HAP-1 (cell line): ENCODE results near the gene CAPN2.

Experiments
- DNase-seq, 2 experiments: peaks; one replicate each; pipeline ENCODE4 v3.0.0-alpha.2; 2016 to 2020; ENCODE audit warnings: low spot score in 2 of 2
- H3K27me3 ChIP-seq: fragments of 250-450 bp; sonication (Bioruptor Pico); 2 replicates; pipeline ENCODE4 v1.5.1; 2020; ENCODE audit warnings: low read depth, mild to moderate bottlenecking, moderate library complexity
- H3K36me3 ChIP-seq: fragments of 250-450 bp; sonication (Bioruptor Pico); replicated peaks from 2 replicates; pipeline ENCODE4 v1.5.1; 2020; ENCODE audit warnings: mild to moderate bottlenecking
- H3K4me1 ChIP-seq: fragments of 250-450 bp; sonication (Bioruptor Pico); 2 replicates; pipeline ENCODE4 v1.5.1; 2020; ENCODE audit warnings: mild to moderate bottlenecking
- H3K4me3 ChIP-seq: fragments of 250-450 bp; sonication (Bioruptor Pico); 2 replicates; pipeline ENCODE4 v1.5.1; 2020; ENCODE audit warnings: mild to moderate bottlenecking, moderate library complexity
- H3K9me3 ChIP-seq: fragments of 250-450 bp; sonication (Bioruptor Pico); 2 replicates; pipeline ENCODE4 v1.5.1; 2020; ENCODE audit warnings: mild to moderate bottlenecking, moderate library complexity
- in situ Hi-C: fragments of 300-500 bp; cut with MboI; formaldehyde crosslinking; loops from 3 replicates; pipeline ENCODE4 v1.14.3; 2020; ENCODE audit warnings: low sequenced_read_pairs, inconsistent platforms, mixed read lengths

The CAPN2 gene

DNA sequence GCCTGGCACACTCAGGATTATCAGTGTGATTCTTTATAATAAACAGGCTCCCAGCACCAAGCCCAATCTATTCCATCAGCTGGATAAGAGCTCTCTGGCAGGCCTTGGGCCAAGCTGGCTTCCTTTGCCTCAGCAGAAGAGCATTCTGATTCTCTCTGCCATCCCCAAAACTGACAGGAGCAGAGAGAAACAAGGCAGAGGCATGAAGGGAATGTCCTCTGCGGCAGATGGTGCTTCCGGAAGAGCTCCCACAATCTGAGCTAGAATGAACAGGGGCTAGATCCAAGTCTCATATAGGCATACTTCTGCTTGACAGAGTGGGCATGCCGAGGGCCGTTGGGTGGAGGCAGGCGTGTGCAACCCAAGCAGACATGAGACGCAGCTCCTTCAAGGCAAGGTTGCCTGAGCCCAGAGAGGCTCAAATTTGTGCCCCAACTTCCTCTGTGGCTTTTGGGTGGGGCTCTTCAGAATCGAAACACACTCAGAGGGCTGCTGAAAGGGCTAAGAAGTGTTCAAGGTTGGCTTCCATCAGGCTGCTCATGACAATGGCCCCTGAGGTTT is 4.0 kb downstream of the CAPN2 start:
- no peak for DNase-seq
- H3K36me3 ChIP-seq, result peaks cover 33% of the 10 kb centered on the region
- no peak overlapping the region for H3K4me3 ChIP-seq
- H3K27me3 ChIP-seq, result no peaks in the 10 kb centered on the region
- no peaks in the 10 kb centered on the region for H3K9me3 ChIP-seq
- in situ Hi-C loops, result no loop called here
- H3K4me1 ChIP-seq, result peaks cover 20% of the 10 kb centered on the region

DNA sequence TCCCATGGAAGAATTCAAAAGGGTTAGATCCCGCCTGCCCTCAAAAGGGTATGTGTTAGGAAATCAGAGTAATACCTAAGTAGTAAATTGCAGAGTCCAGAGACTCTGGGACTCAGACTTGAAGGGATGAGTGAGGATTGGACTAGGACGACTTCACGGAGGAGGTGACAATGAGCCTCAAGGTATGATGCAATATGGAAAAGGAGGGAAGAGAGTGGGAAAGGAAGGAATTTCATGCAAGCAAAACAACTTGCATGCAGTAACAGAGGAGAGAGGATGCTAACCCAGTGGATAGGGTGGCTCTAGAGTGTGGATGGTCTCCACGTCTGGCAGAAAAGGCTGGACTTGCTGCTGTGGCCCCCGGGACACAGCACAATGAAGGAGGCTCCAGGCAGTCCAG is 4.8 kb downstream of the CAPN2 start:
- H3K36me3 ChIP-seq, result peaks cover 33% of the 10 kb centered on the region
- H3K4me1 ChIP-seq, result peaks cover 16% of the 10 kb centered on the region
- H3K27me3 ChIP-seq, result no peaks in the 10 kb centered on the region
- H3K9me3 ChIP-seq, result no peaks in the 10 kb centered on the region
- no peak overlapping the region for H3K4me3 ChIP-seq
- DNase-seq, result no peak
- in situ Hi-C loops, result no loop called here

DNA sequence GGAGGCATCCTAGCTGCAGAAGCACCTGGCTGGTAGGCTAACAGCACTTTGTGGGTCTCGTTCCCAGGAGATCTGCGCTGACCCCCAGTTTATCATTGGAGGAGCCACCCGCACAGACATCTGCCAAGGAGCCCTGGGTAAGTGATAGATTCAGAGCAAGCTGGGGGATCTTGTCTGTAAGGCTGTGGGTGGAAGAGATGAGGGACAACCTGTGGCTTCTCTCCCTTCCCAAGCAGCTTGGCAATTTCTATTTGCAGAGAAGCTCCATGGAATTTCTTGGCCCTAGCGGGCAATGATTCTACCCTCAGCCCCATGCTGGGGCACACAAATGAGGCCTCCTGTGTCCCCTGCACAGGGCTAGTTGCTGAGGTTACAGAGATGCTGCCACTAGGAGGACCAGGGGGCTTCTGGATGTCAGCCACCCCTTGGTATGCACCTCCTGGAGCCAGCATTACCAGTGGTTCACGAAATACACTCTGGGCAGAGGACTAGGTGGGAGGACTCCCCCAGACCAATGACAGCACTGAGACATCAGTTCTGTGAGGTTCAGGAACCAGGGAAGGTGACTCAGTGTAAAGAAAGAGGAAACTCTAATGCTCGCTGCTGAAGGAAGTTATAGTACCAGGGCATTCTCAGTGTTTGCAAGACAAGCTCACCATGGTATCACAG is 5.5 kb downstream of the CAPN2 start:
- Histone ChIP-seq H3K9me3 (no peaks in the 10 kb centered on the region), H3K36me3 (peaks cover 33% of the 10 kb centered on the region), H3K4me3 (no peak overlapping the region), H3K27me3 (no peaks in the 10 kb centered on the region), H3K4me1 (peaks cover 16% of the 10 kb centered on the region)
- no peak for DNase-seq
- in situ Hi-C loops, result no loop called here

DNA sequence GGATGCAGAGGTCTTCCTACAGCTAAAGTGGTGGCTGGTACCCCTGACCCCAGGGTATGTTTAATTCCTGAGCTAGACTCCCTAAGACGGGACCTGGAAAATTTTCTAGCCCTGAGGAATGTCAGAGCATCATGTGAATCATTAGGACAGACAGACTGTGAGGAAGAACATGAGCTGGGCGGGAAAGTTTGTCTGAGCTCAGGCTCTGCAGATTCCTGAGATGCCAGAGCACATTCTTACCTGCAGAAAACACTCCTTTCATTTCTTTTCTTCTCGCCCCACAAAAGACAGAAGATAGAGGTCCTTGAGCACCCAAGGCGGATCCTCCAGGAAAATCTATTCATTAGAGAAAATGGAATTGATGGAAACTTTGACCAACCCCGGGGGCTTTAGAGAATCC is 6.5 kb downstream of the CAPN2 start:
- Histone ChIP-seq H3K27me3 (no peaks in the 10 kb centered on the region), H3K9me3 (no peaks in the 10 kb centered on the region), H3K36me3 (peaks cover 34% of the 10 kb centered on the region), H3K4me1 (peaks cover 16% of the 10 kb centered on the region), H3K4me3 (no peak overlapping the region)
- DNase-seq, result peak in 1 of 2 experiments; percentile 29
- in situ Hi-C loops, result no loop called here

DNA sequence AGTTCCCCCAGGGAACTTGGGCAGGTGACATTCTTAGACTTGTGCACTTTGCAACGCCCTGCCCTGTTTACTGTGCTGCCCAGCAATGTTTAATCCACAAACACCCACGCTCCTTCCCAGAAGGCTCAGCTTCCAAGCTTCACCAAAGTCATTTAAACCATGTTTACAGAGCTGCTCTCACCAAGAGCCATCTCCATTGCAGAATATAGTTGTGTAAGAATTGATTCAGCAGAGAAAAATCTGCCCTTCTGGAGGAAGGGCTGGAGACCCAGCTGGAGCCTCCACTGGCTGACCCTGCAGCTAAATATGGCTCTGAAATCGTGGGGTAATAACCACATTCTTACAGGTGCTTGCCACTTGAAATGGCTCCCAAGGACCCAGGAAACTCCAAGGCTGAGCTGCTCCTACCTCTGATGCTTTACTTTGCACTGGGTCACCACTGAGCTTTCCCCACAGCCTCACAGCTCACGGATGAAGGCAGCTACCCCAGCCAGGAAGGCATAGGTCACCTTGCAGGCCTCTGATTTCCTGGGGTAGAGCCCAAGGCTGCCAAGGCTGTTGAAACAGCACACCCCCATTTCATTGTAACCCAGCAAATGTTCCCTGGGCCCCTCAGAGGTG is 8.7 kb downstream of the CAPN2 start:
- Histone ChIP-seq H3K36me3 (peaks cover 50% of the 10 kb centered on the region), H3K9me3 (no peaks in the 10 kb centered on the region), H3K4me1 (no peaks in the 10 kb centered on the region), H3K4me3 (no peak overlapping the region), H3K27me3 (no peaks in the 10 kb centered on the region)
- DNase-seq, result no peak
- in situ Hi-C loops, result no loop called here

DNA sequence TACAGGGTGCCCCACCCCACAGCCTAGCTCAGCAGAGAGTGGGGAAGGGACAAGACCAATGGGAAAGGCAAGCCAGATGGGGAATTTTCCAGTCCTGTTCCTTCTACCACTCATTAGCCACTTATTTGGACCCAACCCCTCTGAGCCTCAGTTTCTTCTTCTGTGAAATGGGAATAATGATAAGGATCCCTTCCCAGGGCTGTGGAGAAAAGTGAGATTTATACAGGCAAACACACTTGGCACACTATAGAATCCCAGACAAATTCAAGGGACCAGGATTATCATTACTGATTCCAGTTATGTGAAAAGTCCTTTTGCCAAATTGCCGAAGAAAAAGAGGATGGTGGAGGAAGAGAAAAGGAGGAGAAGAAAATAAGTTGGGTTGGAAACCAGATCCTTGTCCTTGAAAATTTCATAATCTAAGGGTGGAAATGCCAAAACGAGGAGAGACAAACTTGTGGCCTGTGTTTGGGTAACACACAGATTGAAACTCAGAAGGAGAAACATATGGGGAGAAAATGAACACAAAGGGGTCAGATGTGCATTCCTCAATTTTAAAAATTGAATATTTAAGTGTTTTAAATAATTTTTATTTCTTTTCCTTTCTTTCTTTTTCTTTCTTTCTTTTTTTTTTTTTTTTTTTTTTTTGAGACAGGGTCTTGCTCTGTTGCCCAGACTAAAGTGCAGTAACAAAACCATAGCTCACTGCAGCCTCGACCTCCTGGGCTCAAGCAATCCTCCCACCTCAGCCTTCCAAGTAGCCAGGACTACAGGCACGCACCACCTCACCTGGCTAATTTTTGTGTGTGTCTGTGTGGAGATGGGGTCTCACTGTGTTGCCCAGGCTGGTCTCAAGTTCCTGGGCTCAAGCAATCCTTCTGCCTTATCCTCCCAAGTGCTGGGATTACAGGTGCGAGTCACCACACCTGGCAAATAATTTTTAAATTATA is 9.6 kb downstream of the CAPN2 start:
- Histone ChIP-seq H3K4me3 (no peak overlapping the region), H3K36me3 (peaks cover 50% of the 10 kb centered on the region)

DNA sequence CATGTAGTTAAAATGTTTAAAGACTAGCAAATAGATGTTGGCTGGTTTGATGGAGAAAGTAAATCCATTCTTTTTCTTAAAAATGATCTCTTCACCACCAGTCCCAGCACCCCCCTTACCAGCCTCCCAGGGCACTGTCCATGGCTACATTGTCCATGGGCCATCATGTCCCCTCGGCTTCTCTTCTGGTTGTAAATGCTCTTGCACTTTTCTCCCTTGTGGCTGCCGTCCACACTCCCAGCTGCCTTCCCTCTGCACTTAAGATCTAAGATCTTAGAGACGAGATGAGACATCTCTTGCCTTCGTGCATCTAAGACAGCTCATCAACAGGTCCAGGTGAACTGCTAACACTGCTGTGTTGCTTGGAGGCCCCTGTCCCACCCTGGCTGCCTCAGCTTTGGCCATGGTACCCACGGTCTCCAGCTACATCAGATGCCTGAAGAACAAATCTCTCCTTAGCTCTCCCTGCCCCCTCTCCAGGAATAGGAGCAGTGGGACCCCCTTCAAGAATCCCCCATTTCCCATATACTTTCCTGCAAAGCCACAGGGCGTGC is 11.1 kb downstream of the CAPN2 start:
- H3K36me3 ChIP-seq, result peaks cover 42% of the 10 kb centered on the region
- DNase-seq, result no peak
- in situ Hi-C loops, result no loop called here

More for the DNA sequence above, 9.6 kb downstream of the CAPN2 start:
- peaks cover 5% of the 10 kb centered on the region; the same call in 1 of the 2 replicates for H3K4me1 ChIP-seq
- H3K27me3 ChIP-seq, result no peaks in the 10 kb centered on the region
- in situ Hi-C loops, result no loop called here
- DNase-seq, result no peak
- no peaks in the 10 kb centered on the region for H3K9me3 ChIP-seq

DNA sequence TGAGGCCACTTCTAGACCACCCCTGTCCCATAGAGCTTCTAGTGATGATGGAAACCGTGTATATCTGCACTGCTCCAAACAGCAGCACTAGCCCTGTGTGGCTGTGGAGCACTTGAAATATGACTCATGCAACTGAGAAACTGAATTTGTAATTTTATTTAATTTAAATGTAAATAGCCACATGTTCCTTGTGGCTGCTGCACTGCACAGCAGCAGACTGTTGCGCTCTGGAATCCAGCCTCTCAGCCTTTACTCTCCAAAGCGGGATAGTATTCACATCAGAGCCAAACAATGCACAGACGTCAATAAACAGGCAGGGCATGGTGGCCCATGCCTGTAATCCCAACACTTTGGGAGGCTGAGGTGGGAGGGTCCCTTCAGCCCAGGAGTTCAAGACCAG is 12.0 kb downstream of the CAPN2 start:
- Histone ChIP-seq H3K9me3 (no peaks in the 10 kb centered on the region), H3K4me3 (no peak overlapping the region), H3K27me3 (no peaks in the 10 kb centered on the region), H3K36me3 (peaks cover 38% of the 10 kb centered on the region), H3K4me1 (peaks cover 5% of the 10 kb centered on the region; the same call in 1 of the 2 replicates)
- DNase-seq, result no peak
- in situ Hi-C loops, result no loop called here

More for the DNA sequence above, 11.1 kb downstream of the CAPN2 start:
- H3K27me3 ChIP-seq, result no peaks in the 10 kb centered on the region
- H3K4me1 ChIP-seq, result peaks cover 5% of the 10 kb centered on the region; the same call in 1 of the 2 replicates
- H3K9me3 ChIP-seq, result no peaks in the 10 kb centered on the region
- H3K4me3 ChIP-seq, result no peak overlapping the region

DNA sequence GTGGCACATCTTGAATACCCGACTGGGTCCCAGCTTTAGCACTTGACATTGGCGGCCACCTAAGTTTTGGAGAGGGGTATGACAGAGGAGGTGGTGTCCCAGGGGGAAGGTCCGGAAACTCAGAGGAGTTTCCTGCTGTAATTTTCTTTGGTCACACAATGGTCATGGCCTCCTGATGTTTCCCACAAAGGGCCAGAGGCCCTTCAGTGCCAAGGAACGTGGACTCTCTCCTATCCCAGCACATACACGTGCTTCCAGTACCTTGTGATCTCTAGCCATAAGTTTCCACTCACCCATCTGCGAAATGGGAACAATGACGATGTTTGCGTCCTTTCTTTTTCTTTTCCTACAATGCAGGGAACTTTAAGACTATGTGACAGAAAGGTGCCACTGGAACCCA is 13.2 kb downstream of the CAPN2 start:
- in situ Hi-C loops, result no loop called here
- H3K36me3 ChIP-seq, result peaks cover 28% of the 10 kb centered on the region
- DNase-seq, result no peak
- H3K4me3 ChIP-seq, result no peak overlapping the region
- no peaks in the 10 kb centered on the region for H3K27me3 ChIP-seq
- H3K4me1 ChIP-seq, result peaks cover 5% of the 10 kb centered on the region; the same call in 1 of the 2 replicates
- H3K9me3 ChIP-seq, result no peaks in the 10 kb centered on the region

DNA sequence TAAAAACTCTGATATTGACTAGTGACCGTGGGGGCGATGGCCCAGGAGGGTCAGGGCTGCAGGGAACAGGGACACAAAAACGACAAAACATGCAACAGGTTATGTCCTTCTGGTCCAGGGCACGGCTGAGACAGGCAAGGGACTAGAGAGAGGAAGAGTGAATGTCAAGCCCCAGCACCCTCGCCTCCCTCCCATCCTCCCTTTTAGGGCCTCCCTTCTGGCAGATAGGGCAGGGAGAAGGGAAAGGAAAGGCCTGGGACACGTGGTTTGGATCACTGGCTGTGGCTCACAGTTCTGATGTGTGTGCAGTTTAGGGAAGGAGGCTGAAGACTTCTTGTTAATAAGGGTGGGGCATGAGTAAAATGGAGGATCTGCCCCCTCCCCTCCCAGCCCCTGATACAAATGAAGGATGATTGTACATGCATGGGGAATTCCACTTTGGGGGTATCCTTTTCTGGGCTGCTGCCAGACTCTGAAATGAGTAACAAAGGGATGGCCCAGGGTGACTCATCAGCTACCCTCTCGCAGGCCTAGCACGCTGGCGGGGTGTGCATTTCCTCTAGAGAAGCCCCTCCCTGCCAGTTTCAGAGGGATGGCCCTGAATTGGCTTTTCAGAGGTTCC is 14.2 kb downstream of the CAPN2 start:
- peak in 1 of 2 experiments; percentile 54 for DNase-seq
- Histone ChIP-seq H3K9me3 (no peaks in the 10 kb centered on the region), H3K4me1 (peaks cover 5% of the 10 kb centered on the region; the same call in 1 of the 2 replicates), H3K4me3 (no peak overlapping the region), H3K27me3 (no peaks in the 10 kb centered on the region), H3K36me3 (peaks cover 24% of the 10 kb centered on the region)
- in situ Hi-C loops, result no loop called here

DNA sequence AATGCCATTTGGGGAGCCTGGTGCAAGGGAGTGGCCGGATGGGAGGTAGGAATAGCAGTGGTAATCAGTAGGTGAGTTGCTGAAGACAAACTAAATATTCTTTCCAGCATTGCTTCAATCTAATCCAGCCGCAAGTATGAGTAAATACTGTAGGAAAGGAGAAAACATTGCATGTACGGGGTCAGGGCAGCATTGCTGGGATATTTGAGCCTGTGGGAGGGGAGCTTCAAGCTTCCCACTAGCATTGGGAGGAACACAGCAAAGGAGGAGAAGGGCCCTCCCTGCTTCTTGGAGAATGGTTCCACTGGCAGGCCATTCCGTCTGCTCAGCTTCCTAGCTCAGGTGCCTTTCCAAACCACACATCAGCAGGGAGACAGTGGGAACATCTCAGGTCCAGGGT is 15.2 kb downstream of the CAPN2 start:
- no peaks in the 10 kb centered on the region for H3K9me3 ChIP-seq
- no peaks in the 10 kb centered on the region for H3K27me3 ChIP-seq
- H3K36me3 ChIP-seq, result peaks cover 28% of the 10 kb centered on the region
- H3K4me1 ChIP-seq, result peaks cover 5% of the 10 kb centered on the region; the same call in 1 of the 2 replicates
- in situ Hi-C loops, result no loop called here
- no peak for DNase-seq
- H3K4me3 ChIP-seq, result no peak overlapping the region

DNA sequence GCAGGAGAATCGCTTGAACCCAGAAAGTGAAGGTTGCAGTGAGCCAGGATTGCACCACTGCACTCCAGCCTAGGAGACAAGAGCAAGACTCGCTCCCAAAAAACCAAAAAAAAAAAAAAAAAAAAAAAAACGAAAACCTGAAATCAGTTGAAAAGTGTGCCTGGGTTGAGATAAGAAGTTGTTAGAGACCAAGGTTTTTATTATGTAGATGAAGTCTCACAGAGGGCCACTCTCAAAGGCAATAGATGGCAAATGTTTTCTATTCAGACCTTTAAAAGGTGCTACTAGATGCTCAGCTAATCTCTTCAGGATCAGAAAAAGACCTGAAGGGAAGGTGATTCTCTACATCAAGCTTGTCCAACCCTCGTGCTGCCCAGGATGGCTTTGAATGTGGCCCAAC is 17.6 kb downstream of the CAPN2 start:
- no peak for DNase-seq
- peaks cover 17% of the 10 kb centered on the region for H3K36me3 ChIP-seq
- H3K4me3 ChIP-seq, result no peak overlapping the region
- H3K9me3 ChIP-seq, result no peaks in the 10 kb centered on the region
- H3K27me3 ChIP-seq, result no peaks in the 10 kb centered on the region
- H3K4me1 ChIP-seq, result peaks cover 16% of the 10 kb centered on the region
- in situ Hi-C loops, result no loop called here
